ENCODE measurements around the gene MUC4. TPM values are rescaled to one million over a fixed set of nuclear protein-coding genes. Genes with fewer than 3 reads are reported as not detected.
"Not testable (repeated sequence)": the region's sequence is repeated elsewhere in the genome, so short reads cannot be mapped to it uniquely, and the experiment has no call there.

MUC4 gene
- total RNA-seq, 2 experiments from 2014 or later, result 0.08 to 0.15 TPM

DNA sequence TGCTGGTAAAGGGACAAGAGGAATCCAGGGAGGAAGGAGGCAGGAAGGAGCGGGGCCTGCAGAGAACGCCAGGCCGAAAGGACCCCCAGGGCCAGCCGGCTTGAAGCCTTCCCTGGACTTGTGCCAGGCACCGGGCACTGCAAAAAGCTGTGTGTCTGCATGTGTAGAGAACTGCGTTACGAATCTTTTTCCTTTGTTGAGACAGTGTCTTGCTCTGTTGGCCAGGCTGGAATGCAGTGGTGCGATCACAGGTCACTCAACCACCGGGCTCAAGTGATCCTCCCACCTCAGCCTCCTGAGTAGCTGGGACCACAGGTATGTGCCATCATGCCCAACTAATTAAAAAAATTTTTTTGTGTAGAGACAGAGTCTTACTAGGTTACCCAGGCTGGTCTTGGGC, 17.0 kb upstream of the MUC4 start:
- ChIA-PET CTCF (interaction anchor here (0.6 to 1.4 kb wide), 3 partner anchors 22 to 131 kb away, joined by 3 to 7 read pairs (median 3); no protein-coding TSS in a partner anchor), POLR2A (no interaction called here)
- no peak for DNase-seq
- Mint-ChIP-seq H3K27me3 (peaks cover under 1% of the 10 kb centered on the region), H3K36me3 (ENCODE audit: low read depth) (no peaks in the 10 kb centered on the region), H3K4me1 (no peaks in the 10 kb centered on the region), H3K4me3 (no peak overlapping the region), H3K27ac (no peak overlapping the region), H3K9me3 (no peaks in the 10 kb centered on the region)

- H3K4me3 Mint-ChIP-seq, result no peak overlapping the region
- DNase-seq, result no peak
- CTCF ChIA-PET, result no interaction called here
- no peak overlapping the region for H3K27ac Mint-ChIP-seq
- POLR2A ChIA-PET, result no interaction called here
- H3K4me1 Mint-ChIP-seq, result no peaks in the 10 kb centered on the region
- H3K27me3 Mint-ChIP-seq, result peaks cover 7% of the 10 kb centered on the region
- H3K9me3 Mint-ChIP-seq, result no peaks in the 10 kb centered on the region
- no peaks in the 10 kb centered on the region for H3K36me3 Mint-ChIP-seq (ENCODE audit: low read depth)
These were observed 14.4 kb upstream of the MUC4 start for GRCh38 chr3:195825857-195826804.

DNA sequence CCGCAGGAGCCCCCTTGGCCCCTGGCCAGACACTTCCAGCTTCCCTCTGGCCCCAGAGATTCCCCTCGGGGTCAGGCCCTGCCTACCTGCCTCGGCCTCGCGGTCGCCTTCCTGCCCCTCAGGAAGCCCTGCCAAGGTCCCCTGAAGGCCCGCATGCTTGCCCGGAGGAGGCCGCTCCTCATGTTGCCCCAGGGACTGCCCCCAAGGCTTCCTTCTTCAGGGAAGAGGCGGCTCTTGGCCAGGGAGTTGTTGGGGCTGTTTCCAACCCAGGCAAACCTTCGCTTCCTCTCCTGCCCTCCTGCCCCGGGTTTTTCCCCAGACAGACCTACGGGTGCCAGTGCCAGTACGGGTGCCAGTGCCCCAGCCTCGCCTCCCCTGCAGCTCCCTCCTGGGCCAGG, 13.5 kb upstream of the MUC4 start:
- H3K9me3 Mint-ChIP-seq, result no peaks in the 10 kb centered on the region
- no peak overlapping the region for H3K4me3 Mint-ChIP-seq
- POLR2A ChIA-PET, result no interaction called here
- H3K4me1 Mint-ChIP-seq, result no peaks in the 10 kb centered on the region
- no peak for DNase-seq
- H3K27ac Mint-ChIP-seq, result no peak overlapping the region
- no peaks in the 10 kb centered on the region for H3K36me3 Mint-ChIP-seq (ENCODE audit: low read depth)
- H3K27me3 Mint-ChIP-seq, result peaks cover 7% of the 10 kb centered on the region
- CTCF ChIA-PET, result no interaction called here

DNA sequence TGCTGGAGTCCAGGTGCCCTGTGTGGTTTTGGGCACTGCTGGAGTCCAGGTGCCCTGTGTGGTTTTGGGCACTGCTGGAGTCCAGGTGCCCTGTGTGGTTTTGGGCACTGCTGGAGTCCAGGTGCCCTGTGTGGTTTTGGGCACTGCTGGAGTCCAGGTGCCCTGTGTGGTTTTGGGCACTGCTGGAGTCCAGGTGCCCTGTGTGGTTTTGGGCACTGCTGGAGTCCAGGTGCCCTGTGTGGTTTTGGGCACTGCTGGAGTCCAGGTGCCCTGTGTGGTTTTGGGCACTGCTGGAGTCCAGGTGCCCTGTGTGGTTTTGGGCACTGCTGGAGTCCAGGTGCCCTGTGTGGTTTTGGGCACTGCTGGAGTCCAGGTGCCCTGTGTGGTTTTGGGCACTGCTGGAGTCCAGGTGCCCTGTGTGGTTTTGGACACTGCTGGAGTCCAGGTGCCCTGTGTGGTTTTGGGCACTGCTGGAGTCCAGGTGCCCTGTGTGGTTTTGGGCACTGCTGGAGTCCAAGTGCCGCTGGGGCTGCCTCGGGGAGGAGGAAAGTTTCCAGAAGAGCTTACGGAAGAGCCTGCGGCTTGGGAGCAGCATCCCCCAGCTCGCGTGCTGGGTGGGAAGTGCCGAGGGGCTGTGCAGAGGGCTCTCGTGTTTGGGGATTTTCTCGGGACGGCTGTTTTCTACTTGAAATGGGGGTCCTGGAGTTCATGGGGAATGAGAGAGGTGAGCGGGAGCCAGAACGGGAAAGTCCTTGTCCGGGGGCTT, 12.9 kb upstream of the MUC4 start:
- H3K4me3 Mint-ChIP-seq; POLR2A ChIA-PET; H3K27ac Mint-ChIP-seq; H3K27me3 Mint-ChIP-seq; DNase-seq; CTCF ChIA-PET; H3K36me3 Mint-ChIP-seq (ENCODE audit: low read depth); H3K9me3 Mint-ChIP-seq; H3K4me1 Mint-ChIP-seq: not testable (repeated sequence)

DNA sequence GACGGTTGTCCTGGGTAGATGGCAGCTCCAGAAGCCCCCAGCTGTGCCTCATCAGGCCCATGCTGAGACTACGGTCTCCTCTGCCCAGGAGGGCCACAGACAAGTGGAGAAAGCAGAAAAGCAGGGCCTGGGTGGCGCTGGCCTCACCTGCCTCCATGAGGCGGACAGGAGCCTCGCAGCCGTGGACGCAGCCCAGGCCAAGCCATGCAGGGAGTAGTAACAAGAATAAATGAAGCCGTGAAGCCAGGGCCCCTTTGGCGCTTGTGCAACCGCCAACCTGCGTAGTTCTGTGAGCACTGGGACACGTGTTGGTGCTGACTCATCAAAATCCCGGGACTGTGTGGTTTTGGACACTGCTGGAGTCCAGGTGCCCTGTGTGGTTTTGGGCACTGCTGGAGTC, 12.3 kb upstream of the MUC4 start:
- Mint-ChIP-seq H3K4me1 (no peaks in the 10 kb centered on the region), H3K4me3 (no peak overlapping the region), H3K9me3 (no peaks in the 10 kb centered on the region), H3K27me3 (peaks cover 7% of the 10 kb centered on the region), H3K27ac (no peak overlapping the region), H3K36me3 (ENCODE audit: low read depth) (no peaks in the 10 kb centered on the region)
- ChIA-PET CTCF (no interaction called here), POLR2A (no interaction called here)
- no peak for DNase-seq

DNA sequence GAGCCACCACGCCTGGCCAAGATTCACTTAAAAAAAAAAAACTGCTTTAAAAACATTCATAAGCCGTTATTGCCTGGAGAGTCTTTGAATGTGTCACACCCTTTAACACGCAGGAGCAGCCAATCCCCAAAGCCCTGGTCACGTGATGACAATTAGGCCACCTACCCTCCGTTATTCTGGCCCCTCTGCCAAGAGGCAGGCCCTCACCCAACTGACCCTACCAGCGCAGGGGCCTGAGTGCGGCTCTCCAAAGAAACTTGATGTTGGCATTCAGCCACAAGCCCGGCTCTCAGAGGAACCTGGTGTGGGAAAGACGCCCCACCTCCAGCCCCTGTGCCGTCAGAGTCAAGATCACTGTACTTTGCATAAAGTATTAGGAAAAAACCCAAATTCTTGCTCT, 11.6 kb upstream of the MUC4 start:
- DNase-seq, result no peak
- H3K36me3 Mint-ChIP-seq (ENCODE audit: low read depth), result no peaks in the 10 kb centered on the region
- H3K27ac Mint-ChIP-seq, result no peak overlapping the region
- H3K4me3 Mint-ChIP-seq, result no peak overlapping the region
- peaks cover 7% of the 10 kb centered on the region for H3K27me3 Mint-ChIP-seq
- ChIA-PET CTCF (no interaction called here), POLR2A (no interaction called here)
- H3K9me3 Mint-ChIP-seq, result no peaks in the 10 kb centered on the region
- no peaks in the 10 kb centered on the region for H3K4me1 Mint-ChIP-seq

DNA sequence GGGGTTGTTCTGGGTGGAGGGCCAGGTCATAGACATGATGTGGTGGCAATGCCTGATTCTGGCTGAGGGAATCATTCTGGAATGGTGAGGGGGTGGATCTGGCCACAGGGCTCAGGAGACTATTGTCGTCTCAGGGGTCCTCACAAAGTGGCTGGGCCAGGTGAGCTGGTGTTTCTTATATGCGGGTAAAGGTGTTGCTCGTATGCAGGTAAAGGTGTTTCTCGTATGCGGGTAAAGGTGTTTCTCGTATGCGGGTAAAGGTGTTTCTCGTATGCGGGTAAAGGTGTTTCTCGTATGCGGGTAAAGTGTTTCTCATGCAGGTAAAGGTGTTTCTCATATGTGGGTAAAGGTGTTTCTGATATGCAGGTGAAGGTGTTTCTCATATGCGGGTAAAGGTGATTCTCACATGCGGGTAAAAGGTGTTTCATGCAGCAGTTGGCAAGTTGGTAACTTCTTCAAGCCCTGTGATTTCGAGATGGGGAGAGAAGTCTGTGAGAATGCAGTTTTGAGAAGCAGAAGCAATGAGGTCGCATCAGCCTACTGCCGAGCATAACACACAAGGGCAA, 10.5 kb upstream of the MUC4 start:
- Mint-ChIP-seq H3K4me3 (no peak overlapping the region), H3K4me1 (peaks cover 3% of the 10 kb centered on the region), H3K36me3 (ENCODE audit: low read depth) (no peaks in the 10 kb centered on the region), H3K27me3 (peaks cover 7% of the 10 kb centered on the region), H3K27ac (no peak overlapping the region), H3K9me3 (peaks cover 3% of the 10 kb centered on the region)
- DNase-seq, result no peak
- ChIA-PET CTCF (no interaction called here), POLR2A (no interaction called here)

DNA sequence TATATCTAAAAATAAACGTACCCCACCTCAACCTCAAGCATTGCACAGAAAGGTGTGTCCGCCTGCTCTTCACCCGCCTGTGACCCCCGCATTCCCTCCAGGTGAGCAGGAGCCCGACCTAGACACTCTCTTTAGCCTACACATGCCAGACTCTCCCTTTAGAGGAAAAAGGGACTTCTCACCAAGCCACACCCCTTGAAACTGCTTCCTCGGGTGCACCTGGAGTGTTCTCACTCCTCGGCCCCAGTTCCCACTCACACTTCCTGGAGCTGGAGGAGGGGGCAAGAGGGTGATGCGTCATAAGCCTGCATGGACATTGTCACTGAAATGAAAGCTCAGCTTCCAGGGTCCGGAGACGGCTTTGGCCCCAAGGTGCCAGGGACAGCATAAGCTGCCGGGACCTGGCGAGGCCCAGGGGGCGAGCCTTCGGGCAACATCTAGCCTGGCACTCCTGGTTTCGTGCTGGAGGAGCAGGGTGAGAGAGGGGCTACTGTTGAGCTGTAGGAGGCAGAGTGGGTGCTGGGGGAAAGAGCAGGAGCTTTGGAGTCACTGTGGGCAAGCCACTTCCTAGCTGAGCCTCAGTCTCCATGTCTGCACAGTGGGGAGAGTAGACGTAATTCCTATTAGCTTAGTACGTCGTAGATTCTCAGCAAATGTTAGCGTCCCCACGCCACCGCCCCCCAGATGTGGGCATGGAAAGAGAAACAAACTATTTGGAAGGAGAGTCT, 9.8 kb upstream of the MUC4 start:
- POLR2A ChIA-PET, result no interaction called here
- Mint-ChIP-seq H3K9me3 (peaks cover 3% of the 10 kb centered on the region), H3K36me3 (ENCODE audit: low read depth) (no peaks in the 10 kb centered on the region), H3K27ac (no peak overlapping the region), H3K4me1 (peaks cover 5% of the 10 kb centered on the region), H3K4me3 (no peak overlapping the region), H3K27me3 (peaks cover 7% of the 10 kb centered on the region)
- CTCF ChIA-PET, result no interaction called here
- DNase-seq, result no peak

- H3K36me3 Mint-ChIP-seq (ENCODE audit: low read depth), result no peaks in the 10 kb centered on the region
- H3K4me3 Mint-ChIP-seq, result no peak overlapping the region
- ChIA-PET CTCF (no interaction called here), POLR2A (no interaction called here)
- no peak overlapping the region for H3K27ac Mint-ChIP-seq
- no peak for DNase-seq
- H3K4me1 Mint-ChIP-seq, result peaks cover 7% of the 10 kb centered on the region
- peaks cover 7% of the 10 kb centered on the region for H3K27me3 Mint-ChIP-seq
- peaks cover 3% of the 10 kb centered on the region for H3K9me3 Mint-ChIP-seq
These were observed 9.2 kb upstream of the MUC4 start for GRCh38 chr3:195820901-195821300.

- CTCF ChIA-PET, result interaction anchor here (1.4 to 1.9 kb wide), 2 partner anchors 30 to 39 kb away, joined by 3 to 5 read pairs; no protein-coding TSS in a partner anchor
- Mint-ChIP-seq H3K36me3 (ENCODE audit: low read depth) (no peaks in the 10 kb centered on the region), H3K9me3 (peaks cover 3% of the 10 kb centered on the region), H3K27ac (no peak overlapping the region), H3K4me3 (no peak overlapping the region), H3K27me3 (peaks cover 7% of the 10 kb centered on the region), H3K4me1 (peaks cover 10% of the 10 kb centered on the region)
- POLR2A ChIA-PET, result no interaction called here
- DNase-seq, result no peak
These were observed 8.5 kb upstream of the MUC4 start for GRCh38 chr3:195820186-195820585.

DNA sequence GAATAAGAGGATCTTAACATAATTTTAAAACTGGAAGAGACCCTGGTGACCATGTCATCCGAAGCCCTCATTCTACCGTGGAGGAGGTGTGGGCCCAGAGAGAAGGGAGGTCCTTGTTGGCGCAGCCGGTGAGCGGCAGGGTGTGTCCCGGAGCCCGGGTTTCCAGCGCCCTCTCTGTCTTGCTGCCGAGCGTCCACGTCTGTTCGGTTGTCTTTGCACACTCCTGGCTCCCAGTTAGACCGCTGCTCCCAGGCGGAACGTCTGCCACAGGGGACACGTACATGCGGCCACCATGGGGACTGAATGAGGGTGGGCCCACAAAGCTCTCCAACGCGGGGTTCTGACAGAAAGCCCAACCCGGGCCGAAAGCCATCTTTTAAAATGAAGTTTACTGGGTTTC, 6.6 kb upstream of the MUC4 start:
- Mint-ChIP-seq H3K9me3 (peaks cover 3% of the 10 kb centered on the region), H3K4me3 (no peak overlapping the region), H3K27ac (no peak overlapping the region), H3K36me3 (ENCODE audit: low read depth) (no peaks in the 10 kb centered on the region), H3K4me1 (peaks cover 10% of the 10 kb centered on the region), H3K27me3 (peaks cover 5% of the 10 kb centered on the region)
- ChIA-PET CTCF (interaction anchor here (1.9 kb wide), 1 partner anchor 32 kb away, joined by 5 read pairs; no protein-coding TSS in a partner anchor), POLR2A (no interaction called here)
- no peak for DNase-seq

DNA sequence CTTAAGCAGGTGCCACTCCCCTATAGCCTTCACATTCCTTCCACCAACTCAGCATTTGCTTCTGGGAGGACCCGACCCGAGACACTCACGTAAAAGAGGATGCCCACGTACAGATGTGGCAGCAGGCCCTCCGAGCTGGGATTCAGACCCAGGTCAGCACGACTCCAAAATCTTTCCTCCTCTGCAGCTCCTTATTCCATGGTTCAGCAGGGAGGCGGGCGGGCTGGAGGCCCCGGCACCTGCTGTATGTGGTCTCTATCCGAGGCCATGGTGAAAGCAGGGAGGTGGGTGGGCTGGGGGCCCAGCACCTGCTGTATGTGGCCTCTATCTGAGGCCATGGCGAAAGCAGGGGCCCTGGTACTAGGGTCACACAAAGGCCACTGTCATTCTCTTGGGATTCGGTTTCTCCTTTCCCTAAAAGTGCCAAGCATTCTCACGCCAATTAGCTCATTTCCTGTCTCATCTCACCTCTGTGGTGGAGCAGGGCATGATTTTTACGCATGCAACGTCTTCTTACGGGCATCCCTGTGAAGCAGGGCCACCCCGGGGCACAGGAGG, 5.9 kb upstream of the MUC4 start:
- ChIA-PET POLR2A (no interaction called here), CTCF (no interaction called here)
- H3K4me1 Mint-ChIP-seq, result peaks cover 10% of the 10 kb centered on the region

More for the DNA sequence above, 5.9 kb upstream of the MUC4 start:
- no peak overlapping the region for H3K27ac Mint-ChIP-seq
- no peaks in the 10 kb centered on the region for H3K36me3 Mint-ChIP-seq (ENCODE audit: low read depth)
- no peak for DNase-seq
- H3K4me3 Mint-ChIP-seq, result no peak overlapping the region
- H3K9me3 Mint-ChIP-seq, result peaks cover 3% of the 10 kb centered on the region
- peaks cover 5% of the 10 kb centered on the region for H3K27me3 Mint-ChIP-seq

Measured in activated CD4-positive, alpha-beta memory T cell treated with anti-CD3 and anti-CD28 coated beads, Interleukin-2, amount 10 ng/mL, durations not matched to agents 7 days and 5 days (primary cell).